Embryonic facial prominence (tissue), 1 donor: ENCODE measurements around the gene ZFYVE1.

Source experiments
- DNase-seq: peaks from one replicate; pipeline ENCODE4 v3.0.0-alpha.2; 2016; ENCODE audit errors: extremely low spot score

The ZFYVE1 gene

DNA sequence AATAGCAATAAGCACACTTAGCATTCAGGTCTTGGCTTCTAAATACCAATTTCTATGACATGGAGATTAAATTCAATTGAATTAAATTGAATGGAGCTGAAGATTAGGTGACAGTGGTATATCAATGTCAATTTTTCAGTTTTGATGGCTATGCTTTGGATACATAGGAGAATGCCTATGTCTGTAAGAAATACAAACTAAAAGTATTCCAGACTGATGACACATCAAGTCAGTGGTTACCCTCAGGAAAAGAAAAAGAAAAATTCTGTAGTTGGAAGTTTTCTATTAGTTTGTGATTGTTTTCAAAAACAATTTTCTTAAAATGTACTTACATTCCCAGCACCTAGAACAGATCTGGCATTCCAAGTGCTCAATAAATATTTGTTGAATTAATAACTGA, 105.5 kb downstream of the ZFYVE1 start:
- DNase-seq = no peak

DNA sequence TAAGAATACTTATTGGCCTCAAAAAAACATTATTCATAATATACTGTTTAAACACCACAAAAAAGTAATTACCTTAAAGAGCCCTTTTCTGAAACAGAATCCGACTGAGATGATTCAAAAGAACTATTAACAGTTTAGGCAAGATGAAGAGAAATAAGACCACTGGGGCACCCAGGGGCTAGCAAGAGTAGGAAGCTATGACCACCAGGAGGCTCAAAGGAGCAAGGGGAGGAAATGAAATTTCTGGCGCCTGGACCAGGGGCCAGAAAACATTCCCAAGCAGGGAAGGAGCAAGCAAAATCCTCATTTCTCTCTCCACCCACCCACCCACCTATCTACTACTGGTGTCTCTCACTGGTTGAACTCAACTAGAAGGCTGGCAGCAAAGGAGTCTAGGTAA, 106.9 kb downstream of the ZFYVE1 start:
- no peak for DNase-seq
